Stimulated activated CD8-positive, alpha-beta memory T cell treated with anti-CD3 and anti-CD28 coated beads, Interleukin-4, amount 100 ng/mL, for 48 hours (primary cell): ENCODE data around the gene CTSD.
"Not testable (repeated sequence)": the region's sequence is repeated elsewhere in the genome, so short reads cannot be mapped to it uniquely, and the experiment has no call there.

Experiments
- DNase-seq: peaks from one replicate; pipeline ENCODE4 v3.0.0-alpha.2; 2020

Gene CTSD

DNA sequence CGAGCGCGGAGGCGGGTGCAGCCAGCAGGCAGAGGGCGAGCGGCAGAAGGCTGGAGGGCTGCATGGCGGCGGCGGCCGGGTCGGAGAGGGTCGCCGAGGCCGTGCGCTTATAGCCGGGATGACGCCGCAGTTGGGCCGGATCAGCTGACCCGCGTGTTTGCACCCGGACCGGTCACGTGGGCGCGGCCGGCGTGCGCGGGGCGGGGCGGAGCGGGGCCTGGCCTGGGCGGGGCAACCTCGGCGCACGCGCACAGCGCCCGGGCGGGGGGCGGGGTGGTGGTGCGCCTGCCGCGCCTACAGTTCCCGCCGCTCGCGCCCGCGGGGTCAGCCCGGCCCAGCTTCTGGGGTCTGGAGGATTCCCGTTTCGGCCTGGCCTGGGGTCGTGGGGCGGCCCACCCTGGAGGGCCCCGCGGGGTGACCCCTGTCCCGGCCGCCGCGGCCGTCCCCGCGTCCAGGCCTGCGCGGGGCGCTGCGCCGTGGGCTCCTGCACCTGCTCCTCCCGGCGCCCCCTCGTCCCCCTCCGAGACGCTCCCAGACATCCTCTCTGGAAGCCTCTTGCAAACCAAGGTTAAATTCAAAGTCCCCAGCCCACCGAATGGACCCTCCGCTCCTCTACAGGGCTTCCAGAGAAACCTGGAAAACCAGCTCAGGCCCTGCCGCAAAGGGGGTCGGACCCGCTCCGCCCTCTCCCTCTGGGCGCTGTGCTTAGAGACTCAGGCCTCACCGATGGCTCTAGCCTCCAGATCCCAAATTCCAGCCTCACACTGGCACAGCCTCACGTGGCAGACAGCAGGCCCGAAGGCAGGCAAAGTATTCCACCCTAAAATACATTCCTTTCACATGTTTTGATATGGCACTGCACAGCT lies at the start of gene CTSD:
CTSD (minus strand) TSS at position 132 of the 866 bp plus-strand sequence; CDS start at position 64, 68 bp downstream.
- peak; percentile 94 for DNase-seq

DNA sequence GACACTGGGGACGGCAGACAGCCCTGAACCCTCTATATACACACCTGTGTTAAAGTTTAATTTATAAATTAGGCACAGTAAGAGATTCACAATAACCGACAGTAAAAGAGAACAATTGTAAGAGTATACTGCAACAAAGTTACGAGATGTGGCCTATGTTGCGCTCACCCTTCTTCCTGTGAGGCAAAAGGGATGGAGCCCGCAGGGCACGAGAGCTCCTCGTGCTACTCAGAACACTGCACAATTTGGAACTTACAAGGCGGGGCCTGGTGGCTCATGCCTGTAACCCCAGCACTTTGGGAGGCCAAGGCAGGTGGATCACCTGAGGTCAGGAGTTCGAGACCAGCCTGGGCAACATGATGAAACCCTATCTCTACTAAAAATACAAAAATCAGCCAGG lies 49.6 kb upstream of the CTSD start:
- not testable (repeated sequence) for DNase-seq

DNA sequence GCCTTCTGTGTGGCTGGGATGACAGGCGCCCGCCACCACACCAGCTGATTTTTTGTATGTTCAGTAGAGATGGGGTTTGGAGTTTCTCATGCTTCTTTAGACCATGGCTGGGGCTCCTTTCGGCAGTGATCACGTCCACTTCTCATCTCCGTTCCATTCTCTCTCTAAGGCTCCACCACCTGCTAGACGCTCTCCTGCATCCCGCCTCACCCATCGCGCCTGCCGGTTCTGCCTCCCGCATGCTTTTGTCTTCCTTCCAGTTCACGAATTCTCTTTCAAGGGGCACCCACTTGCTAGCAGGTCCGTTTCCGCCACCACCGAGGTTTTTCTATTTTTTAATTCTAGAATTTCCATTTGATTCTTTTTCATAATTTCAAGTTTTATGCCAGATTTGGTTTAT lies 49.1 kb upstream of the CTSD start:
- no peak for DNase-seq

DNA sequence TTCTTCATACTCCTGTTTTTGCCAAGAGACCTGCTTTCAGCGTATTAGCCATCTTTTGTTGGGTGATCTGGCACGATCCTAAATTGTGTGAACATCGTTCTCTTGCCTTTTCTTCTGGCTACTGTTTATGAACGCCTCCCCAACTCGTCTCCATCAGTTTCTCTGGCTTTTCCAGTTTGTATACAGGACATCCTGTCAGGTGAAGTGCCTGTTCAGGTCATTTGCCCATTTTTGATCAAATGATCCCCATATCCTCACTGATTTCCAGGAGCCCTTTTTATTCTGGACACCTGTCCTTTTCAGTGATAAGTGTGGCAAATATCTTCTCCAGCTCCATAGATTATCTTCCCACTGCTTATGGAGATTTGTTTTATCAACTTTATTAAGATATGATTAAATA lies 48.5 kb upstream of the CTSD start:
- DNase-seq: no peak

DNA sequence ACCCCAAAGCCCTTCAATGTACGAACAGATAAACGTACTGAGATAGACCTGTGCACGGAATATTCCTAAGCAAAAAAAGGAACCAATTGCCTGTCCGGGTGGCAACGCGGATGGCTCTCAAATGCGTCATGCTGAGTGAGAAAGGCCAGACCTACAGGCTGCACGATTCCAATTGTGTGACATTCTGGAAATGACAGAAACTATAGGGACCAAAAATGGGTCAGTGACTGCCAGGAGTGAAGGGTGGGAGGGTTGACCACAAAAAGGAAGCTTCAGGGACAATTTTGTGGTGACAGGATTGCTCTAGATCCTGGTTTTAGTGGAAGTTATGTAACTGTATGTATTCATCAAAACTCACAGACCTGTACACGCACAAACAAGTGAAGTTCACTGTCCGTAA lies 47.0 kb upstream of the CTSD start:
- no peak for DNase-seq

DNA sequence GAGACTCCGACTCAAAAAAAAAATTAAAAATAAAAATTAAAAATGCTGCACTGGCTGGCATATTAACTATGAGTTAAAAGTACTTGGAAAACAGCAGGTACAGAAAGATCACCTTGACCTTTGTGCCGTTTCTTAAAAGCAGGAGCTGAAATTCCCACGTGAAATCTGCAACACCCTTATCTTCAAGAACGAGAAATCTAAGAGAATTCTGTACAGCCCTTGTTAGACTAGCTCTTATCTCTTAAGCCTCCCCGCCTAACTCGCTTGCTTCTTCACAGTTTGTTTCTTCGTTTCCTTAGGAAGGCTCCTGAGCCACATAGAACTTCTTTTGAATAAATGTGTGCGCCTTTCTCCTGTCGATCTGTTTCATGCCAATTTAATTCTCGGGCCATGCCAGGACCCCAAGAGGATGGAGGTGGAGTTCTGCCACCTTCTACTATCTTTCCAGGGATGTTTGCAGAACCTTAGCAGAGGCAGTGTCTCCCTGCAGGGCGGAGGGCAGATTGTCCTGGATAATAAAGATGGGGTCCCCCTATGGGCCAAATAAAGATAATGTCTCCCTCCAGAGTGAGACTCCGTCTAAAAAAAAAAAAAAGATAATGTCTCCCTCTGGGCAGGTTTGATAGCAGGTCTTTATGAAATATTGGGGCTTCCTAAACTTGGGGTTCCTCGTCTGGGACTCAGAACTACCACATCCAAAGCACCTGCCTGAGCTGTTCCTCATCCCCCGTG lies 43.7 kb upstream of the CTSD start:
- no peak for DNase-seq

DNA sequence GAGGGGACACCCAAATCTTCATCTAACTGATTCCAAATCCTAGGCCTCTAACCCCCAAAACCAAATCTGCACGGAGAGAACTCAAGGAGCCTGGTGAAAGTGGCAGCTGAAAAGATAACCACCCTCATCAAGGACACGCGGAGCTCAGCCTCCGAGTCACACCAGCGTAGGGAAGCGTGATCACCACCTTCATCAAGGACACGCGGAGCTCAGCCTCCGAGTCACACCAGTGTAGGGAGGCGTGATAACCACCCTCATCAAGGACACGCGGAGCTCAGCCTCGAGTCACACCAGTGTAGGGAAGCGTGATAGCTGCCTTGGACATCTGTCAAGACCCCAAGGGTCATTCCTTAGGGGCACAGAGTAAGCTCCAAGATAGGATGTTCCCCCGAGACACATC lies 41.8 kb upstream of the CTSD start:
- no peak for DNase-seq

DNA sequence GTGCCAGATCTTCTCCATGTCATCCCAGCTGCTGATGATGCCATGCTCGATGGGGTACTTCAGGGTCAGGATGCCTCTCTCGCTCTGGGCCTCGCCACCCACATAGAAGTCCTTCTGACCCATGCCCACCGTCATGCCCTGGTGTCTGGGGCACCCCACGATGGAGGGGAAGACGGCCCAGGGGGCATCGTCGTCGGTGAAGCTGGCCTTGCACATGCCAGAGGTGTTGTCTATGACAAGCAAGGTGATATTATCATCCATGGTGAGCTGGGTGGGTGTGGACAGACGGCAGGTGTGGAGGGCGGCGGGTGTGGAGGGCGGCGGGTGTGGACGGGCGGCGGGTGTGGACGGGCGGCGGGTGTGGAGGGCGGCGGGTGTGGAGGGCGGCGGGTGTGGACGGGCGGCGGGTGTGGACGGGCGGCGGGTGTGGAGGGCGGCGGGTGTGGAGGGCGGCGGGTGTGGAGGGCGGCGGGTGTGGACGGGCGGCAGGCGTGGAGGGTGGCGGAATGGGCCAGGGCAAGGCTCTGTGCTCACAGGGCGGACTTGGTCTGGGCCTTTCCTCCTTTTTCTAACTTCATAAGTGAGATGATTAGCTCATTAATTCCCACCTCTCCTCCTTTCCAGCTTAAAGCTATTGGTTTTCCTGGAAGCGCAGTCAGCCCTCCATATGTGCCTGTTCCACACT lies 40.2 kb upstream of the CTSD start:
- DNase-seq: not testable (repeated sequence)

DNA sequence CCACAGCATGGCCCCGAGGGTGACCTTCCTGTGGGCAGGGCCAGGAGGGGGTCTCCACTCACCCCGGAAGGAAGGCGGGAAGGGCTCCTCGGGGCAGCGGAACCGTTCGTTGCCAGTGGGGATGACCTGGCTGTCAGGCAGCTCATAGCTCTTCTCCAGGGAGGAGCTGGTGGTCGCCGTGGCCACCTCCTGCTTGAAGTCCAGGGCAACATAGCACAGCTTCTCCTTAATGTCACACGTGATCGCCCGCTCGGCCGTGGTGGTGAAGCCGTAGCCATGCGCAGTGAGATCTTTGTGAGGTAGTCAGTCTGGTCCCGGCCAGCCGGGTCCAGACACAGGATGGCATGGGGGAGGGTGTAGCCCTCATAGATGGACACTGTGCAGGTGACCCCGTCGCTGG lies 39.5 kb upstream of the CTSD start:
- no peak for DNase-seq

DNA sequence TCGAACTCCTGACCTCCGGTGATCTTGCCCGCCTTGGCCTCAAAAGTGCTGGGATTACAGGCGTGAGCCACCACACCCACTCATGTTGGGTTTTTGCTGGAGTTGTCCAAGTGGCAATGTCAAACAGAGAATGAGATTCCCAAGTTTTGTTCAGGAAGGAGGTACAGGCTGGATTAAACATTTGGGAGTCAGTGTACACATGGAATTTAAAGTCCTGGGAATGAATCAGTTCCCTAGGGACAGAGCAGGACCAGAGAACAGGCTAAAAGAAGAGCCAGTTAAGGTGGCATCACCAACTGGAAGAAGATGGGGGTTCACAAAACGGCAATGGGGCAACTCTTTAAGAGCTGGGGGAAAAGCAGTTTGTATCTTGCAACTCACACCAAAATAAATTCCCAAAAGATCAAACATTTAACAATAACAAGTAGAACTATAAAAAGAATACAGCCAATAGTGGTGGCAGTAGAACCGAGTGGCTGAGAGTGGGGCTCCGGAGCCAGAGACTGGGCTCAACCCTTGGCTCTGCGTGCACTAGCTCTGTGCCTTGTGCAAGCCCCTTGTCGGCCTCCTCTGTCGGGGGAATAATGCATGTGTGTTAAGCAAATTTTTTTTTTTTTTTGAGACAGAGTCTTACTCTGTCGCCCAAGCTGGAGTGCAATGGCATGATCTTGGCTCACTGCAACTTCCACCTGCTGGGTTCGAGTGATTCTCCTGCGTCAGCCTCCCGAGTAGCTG lies 33.8 kb upstream of the CTSD start:
- no peak for DNase-seq

DNA sequence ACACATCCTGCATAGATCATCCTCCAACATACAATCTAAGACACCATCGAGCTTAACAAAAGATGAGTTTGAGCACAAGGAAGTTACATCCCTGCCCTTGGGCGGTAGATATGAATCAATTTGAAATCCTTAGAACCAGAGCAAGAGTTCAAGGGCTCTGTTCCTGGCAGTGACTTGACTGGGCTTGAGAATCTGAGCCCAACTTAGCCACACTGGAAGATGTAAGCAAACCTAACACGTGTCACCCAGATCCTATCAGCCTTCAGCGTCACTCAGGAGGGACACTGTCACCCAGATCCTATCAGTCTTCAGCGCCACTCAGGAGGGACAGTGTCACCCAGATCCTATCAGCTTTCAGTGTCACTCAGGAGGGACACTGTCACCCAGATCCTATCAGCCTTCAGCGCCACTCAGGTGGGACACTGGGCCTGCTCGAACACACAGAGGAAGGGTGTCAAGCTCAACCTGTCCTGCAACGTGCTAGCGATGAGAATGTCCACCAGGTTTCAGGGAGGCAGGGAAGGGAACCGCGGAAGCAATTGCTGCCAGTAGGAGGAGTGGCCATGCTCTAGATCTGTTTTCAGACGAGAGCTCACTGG lies 32.8 kb upstream of the CTSD start:
- no peak for DNase-seq

DNA sequence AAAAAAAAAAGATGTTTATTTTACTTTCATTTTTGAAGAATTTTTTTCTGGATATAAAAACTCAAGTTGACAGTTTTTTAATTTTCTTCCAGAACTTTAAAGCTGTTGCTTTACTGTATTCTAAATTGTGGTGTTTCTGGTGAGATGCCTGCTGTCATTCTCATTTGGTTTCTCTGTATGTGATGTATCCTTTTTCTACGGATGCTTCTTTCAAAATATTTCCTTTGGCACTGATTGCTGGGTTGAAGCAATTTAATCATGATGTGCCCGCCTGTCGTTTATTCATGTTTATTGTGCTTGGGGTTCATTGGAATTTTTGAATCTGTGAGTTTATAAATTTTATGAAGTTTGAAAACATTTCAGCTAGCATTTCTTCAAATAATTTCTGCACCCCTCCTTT lies 29.4 kb upstream of the CTSD start:
- no peak for DNase-seq

DNA sequence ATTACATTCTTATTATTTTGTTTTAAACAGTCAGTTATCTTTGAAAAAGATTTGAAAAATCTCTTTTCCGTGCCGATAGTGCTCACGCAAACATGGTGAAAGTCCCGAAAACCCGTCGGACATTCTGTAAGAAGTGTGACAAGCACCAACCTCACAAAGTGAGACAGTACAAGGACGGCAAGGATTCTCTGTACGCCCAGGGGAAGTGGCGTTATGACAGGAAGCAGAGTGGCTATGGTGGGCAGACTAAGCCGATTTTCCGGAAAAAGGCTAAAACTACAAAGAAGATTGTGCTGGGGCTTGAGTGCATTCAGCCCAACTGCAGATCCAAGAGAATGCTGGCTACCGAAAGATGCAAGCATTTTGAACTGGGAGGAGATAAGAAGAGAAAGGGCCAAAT lies 28.7 kb upstream of the CTSD start:
- peak; percentile 43 for DNase-seq

DNA sequence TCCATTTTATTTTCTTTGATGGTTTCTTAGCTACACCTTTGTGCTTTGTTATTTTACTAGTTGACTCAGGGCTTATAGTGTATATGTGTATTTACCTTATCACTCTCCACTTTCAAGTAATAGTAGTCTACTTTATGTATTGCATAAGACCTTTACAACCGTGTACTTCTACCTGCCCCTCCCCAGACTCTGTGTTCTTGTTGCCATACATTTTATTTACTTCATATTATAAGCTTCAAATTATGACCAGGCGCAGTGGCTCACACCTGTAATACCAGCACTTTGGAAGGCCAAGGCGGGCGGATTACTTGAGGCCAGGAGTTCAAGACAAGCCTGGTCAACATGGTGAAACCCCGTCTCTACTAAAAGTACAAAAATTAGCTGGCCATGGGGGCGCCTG lies 28.2 kb upstream of the CTSD start:
- DNase-seq: no peak

DNA sequence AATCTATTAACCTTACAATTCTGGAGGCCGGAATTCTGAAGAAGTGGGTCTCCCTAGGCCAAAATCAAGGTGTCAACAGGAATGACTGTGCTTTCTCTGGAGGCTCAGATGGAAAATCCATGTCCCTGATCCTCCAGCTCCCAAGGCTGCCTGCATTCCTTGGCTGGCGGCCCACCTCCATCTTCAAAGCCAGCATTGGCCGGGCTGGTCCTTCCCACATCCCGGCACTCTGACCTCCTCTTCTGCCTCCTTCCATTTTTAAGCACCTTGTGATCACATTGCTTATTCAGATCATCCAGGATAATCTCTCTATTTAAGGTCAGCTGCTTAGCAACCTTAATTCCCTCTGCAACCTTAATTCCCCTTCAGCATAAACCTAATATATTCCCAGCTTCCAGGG lies 22.7 kb upstream of the CTSD start:
- DNase-seq: no peak

DNA sequence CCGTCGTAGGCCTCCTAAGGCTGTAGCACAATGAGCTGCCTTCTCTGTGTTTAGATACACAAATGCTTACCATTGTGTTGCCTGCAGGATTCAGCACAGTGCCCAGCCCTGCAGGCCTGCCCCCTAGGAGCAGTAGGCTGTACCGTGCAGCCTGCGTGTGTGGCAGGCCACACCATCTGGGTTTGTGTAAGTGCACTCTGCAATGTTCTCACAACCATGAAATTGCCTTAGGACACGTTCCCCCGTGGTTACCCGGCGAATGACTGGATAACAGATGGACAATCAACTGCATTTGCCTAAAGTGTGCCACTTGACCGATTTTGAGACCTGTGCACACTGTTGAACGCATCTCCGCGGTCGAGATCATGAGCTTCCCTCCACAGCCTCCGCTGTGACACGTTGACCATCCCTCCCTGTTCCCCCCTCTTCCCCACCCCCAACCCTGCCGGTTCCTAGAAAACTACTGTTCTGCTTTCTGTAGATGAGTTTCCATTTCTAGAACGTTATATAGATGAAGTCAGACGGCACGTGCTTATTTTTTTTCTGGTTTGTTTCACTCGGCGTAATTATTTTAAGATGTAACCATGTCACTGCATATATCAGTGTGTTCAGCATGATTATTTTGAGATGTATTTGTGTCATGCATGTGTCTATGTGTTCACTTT lies 22.2 kb upstream of the CTSD start:
- DNase-seq: no peak

DNA sequence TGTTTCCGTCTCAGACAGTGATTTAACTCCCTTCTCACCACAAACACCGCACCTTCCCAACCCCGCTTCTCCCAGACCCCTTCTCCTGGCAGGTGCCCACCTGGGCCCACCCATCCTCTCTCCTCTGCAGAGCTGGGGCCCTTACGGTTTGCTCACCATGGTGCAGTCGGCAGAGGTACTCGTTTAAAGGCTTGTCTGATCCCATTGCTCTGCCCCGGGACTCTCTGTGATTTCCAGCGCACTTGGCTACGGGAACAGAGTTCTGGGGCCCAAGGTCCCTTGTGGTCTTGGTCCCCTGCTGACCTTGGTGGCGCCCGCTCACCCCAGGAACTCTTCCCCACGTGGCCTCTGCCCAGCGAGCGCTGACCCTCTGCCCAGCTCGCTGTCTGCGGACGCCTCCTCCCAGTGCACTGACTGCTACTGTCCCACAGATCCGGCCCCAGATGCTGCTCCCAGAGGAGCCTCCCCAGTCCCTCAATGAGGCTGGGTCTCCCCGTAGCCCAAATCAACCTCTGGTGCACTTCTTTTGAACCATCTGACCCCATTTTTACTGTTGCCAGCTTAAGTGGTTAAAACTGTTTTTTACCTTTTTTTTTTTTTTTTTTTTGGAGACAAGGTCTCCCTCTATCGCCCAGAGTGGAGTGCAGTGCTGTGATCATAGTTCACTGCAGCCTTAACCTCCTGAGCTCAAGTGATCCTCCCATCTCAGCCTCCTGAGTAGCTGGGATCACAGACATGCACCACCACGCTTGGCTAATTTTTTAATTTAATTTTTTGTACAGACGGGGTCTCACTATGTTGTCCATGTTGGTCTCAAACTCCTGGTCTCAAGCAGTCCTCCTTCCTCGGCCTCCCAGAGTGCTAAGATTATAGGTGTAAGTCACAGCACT lies 21.3 kb upstream of the CTSD start:
- no peak for DNase-seq

DNA sequence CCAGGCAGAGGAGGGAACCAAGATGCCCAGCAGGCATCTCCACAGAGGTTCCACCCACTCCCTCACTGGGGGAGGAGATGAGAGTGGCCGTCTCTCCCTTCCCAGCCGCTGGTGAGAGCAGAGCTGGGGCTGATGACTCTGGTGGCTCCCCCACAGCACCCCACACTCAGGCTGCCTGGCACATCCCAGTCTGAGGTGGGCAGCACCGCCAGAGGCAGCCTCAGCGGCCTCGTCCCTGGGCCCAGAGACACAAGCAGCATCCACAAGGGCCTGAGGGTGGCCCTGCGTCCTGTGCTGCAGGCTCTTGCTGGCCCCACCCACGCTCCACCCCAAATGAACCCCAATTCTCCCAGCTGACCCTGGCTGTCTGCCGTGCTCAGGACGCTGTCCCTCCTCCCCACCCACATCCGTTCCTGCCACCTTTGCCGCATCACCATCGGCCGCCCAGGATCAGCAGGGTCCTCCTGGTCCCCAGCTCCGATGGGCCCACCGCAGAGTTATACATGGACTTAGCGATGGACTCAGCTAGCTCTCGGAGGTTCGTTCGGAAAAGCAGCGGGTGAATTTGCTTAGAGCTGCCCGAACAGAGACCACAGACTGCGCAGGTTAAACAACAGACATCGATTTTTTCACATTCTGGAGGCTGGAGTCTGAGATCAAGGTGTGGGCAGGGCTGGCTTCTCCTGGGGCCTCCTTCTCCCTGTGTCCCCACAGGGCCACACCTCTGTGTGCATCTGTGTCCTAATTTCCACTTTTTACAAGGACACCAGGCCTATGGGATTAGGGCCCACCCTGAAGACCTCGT lies 20.2 kb upstream of the CTSD start:
- DNase-seq: no peak

DNA sequence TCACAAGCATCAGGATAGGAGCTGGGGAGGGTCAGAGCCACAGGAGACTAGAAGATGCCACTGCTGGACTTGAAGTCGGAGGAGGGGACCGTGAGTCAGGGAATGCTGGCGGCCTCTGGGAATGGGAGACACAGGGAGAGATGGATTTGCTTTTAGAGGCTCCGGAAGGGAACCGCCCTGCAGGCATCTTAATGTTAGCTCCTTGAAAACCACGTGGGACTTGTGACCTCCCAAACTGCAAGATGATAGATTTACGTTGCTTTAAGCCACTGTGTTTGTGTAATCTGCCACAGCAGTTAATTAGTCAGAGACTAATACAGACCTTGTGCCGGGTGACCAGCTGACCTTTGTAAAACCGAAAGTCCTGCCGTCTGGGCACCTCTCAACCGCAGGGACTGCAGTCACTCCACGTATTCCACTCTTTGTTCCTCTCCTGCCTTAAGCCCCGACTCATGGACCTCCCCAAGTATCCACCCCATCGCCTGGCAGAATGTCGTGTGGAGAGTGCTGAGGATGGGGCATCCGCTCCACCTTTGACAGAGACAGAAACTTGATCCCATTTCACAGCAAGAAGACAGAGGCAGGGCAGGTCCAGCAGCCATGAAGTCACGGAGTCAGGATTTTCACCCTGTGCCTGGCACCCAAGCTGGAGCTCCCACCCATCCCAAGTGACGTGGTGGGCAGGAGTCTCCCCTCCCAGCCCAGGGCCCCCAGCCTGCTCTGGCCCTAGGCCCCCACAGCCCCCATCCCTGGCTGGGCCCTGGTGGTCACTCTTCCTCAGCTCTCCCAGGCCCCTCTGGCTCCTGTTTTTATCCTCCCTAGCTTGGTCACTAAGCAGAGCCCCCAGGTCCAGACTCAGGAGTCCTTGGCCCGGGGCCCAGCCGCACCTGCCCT lies 19.4 kb upstream of the CTSD start:
- no peak for DNase-seq
